Stimulated activated naive CD8-positive, alpha-beta T cell treated with anti-CD3 and anti-CD28 coated beads, Interleukin-15, Interleukin-2, amounts not matched to agents 100 U/mL and 50 U/mL, for 24 hours (primary cell): Measurements from ENCODE around the gene LIM2.

Source experiments
- ATAC-seq: fragments of 150-1000 bp; cut with Tn5 transposase; one replicate; pipeline ENCODE4 v1.10.0; 2021
- DNase-seq: peaks from one replicate; pipeline ENCODE4 v3.0.0; 2021

LIM2 gene

DNA sequence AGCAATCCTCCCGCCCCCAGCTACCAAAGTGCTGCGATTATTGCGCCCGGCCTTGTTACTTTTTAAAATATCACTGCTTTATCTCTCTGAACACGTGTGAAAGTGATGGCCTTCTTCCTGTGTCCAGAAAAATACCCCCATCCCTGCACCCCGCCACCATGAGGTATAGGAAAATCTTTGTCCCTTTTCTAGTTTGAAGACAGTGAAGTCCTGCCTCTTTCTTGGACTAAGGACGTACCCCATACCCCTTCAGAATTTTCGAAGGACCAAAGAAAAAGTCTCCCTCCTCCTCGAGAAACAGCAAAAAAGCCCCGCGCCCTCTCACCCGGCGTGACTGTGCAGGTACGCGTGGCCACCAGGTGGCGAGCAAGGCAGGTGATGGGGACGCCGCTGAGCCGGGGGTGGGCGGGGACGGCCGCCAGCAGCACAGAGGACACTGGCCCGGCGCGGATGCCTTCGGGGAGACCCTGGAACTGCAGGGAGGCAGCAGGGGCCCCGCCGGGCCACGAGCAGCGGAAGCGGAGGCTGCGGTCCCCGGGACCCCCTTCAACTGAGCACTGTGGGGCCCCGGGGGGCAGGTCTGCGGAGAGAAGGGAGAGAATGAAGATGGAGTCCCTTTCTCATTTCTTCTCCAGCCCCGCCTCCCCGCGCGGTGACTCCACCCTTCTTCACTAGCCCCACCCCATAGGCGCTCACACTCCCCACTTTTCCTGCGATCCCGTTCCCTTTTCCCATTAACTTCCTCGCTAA is 49.0 kb downstream of the LIM2 start:
- DNase-seq (peak; percentile 93), ATAC-seq (peak; percentile 79)

GRCh38 chr19:51337861-51338562 is 49.8 kb downstream of the LIM2 start:
- ATAC-seq (no peak), DNase-seq (no peak)

DNA sequence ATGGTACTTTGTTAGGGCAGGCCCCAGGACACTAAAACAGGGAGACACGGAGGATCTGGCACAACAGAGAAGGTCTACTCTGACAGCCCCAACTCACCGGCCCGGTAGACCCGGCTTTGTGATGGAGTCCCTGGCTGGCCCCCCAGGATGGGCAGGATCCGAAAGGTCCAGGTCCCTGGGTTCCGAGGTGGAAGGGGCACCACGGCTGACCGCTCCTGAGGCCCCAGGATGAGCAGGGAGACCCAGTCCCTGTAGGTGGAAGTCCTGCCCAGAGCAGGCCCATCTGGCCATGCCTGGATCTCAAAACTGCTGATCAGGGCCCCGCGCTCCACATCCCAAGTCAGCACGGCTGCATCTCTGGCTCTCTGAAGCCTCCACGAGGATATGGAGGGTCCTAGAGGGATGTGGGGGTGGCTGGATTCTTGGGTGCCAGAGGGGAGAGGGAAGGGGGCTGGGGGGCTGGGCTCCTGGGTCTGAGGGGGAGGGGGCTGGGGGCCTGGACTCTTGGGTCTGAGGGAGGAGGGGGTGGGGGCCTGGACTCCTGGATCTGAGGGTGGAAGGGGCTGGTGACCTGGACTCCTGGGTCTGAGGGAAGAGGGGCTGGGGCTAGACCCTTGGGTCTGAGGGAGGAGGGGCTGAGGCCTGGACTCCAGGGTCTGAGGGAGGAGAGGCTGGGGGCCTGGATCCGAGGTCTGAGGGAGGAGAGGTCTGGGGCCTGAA is 50.5 kb downstream of the LIM2 start:
- ATAC-seq = no peak
- DNase-seq = no peak

DNA sequence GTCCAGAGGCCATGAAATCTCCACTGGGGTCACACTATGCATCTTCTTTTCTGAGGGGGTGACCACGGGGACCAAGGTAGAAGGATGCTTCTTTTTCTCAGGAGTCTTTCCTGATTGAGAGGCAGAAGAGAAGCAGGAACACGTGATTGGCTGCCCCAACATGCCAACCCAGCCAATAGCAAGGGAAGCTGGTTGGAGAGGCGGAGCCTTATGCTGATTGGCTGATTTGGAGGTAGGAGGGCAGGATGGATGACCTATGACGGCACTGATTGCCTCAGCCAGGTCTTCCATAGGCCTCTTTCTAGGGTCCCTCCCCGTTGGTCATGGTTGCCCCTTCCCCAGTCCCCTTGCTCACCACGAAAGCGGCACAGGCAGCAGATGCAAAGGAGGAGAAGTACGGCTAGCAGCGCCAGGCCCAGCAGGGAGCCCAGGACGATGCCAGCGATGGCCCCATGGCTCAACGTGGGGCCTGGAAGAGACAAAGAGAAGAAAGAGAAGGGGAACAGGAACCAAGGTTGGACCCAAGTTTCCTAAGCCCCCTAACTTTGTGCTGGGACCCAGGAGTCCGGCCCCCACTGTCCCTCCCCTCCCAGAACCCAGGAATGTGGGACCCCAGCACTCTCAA is 53.8 kb downstream of the LIM2 start:
- ATAC-seq = no peak
- no peak for DNase-seq

GRCh38 chr19:51331716-51332115 is 56.1 kb downstream of the LIM2 start:
- DNase-seq = no peak
- ATAC-seq = no peak

DNA sequence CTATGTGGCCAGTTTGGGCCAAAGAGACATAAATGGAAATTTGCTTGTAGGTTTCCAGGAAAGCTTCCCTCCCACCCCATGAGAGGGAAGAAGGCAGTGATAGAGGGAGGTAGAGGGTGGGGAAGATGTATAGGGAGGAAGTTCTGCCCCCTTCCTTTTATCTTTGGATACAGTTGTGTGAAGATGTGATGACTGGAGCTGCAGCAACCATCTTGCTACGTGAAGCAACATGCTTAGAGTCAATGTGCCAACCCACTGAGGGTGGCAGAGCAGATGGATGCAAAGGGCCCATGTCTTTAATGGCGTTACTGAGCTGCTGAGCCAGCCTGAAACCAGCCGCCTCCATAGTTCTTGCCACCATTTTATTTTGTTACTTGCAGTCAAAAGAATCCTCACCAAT is 56.6 kb downstream of the LIM2 start:
- ATAC-seq (no peak), DNase-seq (no peak)

DNA sequence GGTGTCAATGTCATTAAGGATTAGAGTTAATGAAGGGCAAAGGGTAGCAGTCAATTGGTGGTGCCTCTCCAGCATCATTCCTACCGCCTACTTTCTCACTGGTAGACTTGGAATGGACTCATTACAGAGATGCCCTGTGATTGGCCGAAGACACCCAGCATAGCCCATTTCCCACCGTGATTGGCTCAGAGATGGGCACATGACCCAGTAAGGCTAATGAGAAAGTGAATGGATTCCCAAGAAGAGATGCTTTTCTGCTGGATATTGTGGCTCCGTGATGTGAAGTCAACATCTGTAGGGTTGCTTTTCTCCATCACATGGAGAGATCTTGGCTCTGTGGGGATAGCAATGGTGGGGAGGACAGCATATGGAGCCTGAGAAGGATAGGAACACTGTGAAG is 57.4 kb downstream of the LIM2 start:
- DNase-seq (no peak), ATAC-seq (no peak)
